NOMO-1 (cell line): ENCODE results near the gene MB21D2.
A peak's percentile ranks its signal among the peaks of the same experiment; 100 is the strongest.
"Not testable (repeated sequence)": the region's sequence is repeated elsewhere in the genome, so short reads cannot be mapped to it uniquely, and the experiment has no call there.

Experiments
- DNase-seq, 2 experiments: peaks; one replicate each; lab custom pipeline; 2025; ENCODE audit not compliant: unreplicated experiment in 2 of 2; lab: John Stamatoyannopoulos, UW

Gene MB21D2, protein sequence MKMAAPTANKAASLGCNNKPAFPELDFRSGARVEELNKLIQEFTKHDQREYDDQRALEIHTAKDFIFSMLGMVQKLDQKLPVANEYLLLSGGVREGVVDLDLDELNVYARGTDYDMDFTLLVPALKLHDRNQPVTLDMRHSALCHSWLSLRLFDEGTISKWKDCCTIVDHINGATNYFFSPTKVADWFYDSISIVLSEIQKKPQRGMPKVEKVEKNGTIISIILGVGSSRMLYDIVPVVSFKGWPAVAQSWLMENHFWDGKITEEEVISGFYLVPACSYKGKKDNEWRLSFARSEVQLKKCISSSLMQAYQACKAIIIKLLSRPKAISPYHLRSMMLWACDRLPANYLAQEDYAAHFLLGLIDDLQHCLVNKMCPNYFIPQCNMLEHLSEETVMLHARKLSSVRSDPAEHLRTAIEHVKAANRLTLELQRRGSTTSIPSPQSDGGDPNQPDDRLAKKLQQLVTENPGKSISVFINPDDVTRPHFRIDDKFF

GRCh38 chr3:192917404-192918274, at the start of gene MB21D2:
Gene MB21D2, minus strand, starts transcription at chr3:192917856. Its CDS starts 16 bp downstream, at chr3:192917840.
- DNase-seq, result peak; percentile 46 to 77

DNA sequence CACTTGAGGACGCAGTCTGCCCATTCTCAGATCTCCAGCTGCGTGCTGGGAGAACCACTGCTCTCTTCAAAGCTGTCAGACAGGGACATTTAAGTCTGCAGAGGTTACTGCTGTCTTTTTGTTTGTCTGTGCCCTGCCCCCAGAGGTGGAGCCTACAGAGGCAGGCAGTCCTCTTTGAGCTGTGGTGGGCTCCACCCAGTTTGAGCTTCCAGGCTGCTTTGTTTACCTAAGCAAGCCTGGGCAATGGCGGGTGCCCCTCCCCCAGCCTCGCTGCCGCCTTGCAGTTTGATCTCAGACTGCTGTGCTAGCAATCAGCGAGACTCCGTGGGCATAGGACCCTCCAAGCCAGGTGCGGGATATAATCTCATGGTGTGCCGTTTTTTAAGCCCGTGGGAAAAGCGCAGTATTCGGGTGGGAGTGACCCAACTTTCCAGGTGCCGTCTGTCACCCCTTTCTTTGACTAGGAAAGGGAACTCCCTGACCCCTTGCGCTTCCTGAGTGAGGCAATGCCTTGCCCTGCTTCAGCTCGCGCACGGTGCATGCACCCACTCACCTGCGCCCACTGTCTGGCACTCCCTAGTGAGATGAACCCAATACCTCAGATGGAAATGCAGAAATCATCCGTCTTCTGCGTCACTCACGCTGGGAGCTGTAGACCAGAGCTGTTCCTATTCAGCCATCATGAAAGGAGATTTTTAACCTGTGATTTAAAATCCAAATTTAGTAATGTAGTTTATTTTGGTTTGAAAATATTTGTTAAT, 47.5 kb upstream of the MB21D2 start:
- not testable (repeated sequence) for DNase-seq

DNA sequence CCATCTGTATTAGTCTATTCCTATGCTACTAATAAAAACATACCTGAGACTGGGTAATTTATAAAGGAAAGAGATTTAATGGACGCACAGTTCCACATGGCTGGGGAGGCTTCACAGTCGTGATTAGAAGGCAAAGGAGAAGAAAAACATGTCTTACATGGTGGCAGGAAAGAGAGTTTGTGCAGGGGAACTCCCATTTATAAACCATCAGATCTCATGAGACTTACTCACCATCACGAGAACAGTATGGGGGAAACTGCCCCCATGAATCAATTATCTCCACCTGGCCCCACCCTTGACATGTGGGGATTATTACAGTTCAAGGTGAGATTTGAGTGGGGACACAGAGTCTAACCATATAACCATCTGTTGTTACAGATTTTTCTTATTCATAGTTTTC, 42.1 kb upstream of the MB21D2 start:
- DNase-seq, result no peak

DNA sequence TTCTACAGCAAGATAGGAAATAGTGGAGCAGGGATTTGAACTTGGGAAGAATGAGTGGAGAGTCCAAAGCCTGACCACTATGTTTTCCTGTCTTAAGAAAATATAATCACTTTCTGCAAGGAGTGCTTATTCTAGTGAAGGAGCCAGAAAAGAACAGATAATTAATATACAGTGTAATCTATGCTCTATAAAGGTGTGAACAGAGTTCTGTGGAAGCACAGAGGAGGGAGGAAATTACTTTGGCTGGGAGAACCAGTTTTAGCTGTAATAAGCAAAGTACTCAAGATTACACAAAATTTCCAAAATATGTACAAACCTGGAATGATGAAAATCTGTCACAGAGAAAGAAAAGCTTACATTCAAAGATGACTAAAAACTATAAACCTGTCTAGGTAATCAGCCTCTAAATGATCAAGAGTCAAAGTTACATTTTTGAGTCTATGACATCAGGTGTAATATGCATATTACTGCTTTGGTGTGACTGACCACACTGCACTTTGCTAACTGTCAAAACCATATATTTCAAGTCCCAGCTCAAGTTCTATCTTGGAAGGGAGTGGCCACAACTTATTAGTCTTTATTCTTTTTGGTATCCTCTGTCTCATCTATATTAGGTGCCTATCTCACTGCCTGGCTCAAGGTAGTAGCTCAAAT, 40.7 kb upstream of the MB21D2 start:
- no peak for DNase-seq

DNA sequence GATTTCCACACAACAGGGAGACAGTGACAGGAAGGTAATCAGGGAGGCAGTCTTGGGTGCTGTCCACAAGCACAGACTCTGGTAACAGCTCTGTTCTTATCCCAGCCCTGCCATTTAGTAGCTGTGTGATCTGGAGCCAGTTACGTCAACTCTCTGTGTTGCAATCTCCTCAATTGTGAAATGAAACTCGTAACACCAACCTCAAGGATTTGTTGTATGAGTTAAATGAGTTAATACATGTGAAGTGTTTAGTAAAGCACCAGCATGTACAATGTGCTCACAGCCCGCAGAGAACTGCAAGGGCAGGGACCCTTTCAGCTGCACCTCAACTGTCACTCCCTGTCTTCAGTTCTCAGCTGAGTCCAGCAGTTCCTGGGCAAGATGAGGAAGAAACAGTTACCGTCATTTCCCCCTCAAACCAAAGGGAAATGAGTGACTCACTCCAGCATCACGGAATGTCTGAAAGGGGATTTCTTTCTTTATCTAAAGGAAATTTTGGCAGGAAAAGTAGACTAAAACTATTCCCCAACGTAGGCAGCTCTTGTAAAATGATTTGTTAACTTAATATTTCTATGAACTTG, 39.9 kb upstream of the MB21D2 start:
- DNase-seq, result peak; percentile 85 to 97

- no peak for DNase-seq
Observed at GRCh38 chr3:192953926-192954325, 36.3 kb upstream of the MB21D2 start.

DNA sequence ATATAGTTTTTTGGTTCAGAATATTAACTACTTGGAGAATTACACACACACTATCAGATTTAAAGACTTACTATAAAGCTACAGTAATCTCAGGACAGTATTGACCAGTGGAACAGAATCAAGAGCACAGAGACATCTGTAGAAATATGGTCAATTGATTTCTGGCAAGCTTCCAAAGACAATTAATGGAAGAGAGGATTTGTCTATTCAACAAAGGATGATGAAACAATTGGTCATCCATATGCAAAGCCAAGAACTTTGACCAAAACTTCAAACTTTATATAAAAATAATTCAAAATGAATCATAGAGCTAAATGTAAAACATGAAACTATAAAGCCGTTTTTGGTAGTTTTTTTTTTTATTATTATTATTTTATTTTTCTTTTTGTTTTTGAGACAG, 29.8 kb upstream of the MB21D2 start:
- no peak for DNase-seq

GRCh38 chr3:192943393-192943792, 25.7 kb upstream of the MB21D2 start:
- no peak for DNase-seq

DNA sequence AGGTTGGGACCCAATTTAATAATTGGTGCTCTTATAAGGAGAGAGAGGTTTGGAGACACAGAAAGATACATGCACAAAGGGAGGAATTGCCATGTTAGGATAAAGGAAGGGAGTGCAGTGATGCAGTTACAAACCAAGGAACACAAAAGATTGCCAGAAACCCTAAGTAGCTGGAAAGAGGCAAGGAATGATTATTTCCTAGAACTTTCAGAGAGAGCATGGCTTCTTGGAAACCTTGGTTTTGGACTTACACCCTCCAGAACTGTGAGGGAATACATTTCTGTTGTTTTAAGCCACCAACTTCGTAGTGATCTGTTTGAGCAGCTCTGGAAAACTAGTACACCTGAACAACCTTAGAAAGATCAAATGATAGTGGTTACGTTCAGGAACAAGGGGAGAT, 25.0 kb upstream of the MB21D2 start:
- no peak for DNase-seq

DNA sequence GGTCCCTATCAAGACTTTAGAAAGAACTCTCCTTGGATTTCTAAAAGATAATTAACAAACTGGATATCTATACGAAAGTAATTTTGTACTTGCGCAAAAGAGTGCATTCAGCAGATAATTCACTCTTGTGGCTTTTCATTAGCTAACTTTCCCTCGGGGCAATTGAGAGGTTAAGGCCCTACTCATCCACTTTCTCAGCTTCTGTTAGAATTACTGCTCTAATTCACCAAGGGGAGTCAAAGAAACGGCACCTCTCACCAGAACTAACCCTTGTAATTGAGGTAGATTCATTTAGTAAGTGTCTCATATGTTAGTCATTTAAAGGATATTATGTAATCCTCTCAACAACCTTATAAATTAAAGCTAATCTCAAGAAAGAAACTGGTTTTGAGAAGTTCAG, 22.5 kb upstream of the MB21D2 start:
- DNase-seq, result peak in 1 of 2 experiments; percentile 41

GRCh38 chr3:192935441-192935840, 17.8 kb upstream of the MB21D2 start:
- no peak for DNase-seq

DNA sequence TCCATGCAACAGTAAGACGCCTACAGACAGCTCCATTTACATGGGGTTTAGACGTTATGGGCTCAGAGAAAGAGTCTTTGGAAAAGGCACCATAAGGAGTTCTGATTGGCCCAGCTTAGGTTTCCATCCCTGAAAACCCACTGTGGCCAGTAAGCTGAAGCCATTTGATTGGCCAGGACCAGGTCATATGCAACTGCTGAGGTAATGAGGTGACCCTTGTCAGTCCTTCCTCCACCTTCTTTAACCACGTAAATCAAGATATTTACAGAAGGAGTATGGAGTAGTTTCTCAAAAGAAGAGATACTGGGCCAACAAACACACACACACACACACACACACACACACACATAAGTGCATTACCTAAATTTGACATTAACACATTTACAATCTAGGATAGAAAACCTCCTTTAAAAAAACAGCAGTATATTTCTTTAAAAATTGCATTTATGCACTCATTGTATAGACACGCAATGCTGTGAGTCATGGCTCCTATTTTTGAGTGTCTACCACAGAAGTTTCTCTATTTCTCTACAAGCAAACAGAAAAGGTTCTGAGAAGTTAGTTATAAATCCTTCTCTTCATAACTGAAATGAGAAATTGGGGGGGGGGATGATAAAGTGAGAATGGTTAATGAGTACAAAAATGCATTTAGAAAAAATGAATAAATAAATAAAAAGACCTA, 16.3 kb upstream of the MB21D2 start:
- DNase-seq, result peak in 1 of 2 experiments; percentile 47

- DNase-seq, result no peak
Observed at GRCh38 chr3:192933259-192933658, 15.6 kb upstream of the MB21D2 start.

- no peak for DNase-seq
Observed at GRCh38 chr3:192931825-192932224, 14.2 kb upstream of the MB21D2 start.

DNA sequence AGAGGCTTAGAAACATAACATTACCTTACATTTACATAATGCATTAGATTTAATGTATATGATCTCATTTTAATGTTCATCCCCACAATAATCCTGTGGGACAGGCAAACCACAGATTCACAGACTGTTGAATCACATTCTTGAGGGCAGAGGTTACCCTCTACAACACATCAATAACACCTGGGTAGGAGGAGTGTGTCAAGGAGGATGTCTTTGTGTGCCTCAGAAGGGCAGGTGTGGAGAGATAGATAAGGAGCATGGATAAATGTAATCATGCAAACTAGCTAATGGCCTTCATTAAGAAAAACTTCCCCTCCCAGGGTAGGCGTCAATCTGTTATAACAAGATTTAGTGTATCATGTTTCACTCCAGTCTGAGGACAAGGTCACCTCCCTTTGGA, 12.9 kb upstream of the MB21D2 start:
- DNase-seq, result no peak

DNA sequence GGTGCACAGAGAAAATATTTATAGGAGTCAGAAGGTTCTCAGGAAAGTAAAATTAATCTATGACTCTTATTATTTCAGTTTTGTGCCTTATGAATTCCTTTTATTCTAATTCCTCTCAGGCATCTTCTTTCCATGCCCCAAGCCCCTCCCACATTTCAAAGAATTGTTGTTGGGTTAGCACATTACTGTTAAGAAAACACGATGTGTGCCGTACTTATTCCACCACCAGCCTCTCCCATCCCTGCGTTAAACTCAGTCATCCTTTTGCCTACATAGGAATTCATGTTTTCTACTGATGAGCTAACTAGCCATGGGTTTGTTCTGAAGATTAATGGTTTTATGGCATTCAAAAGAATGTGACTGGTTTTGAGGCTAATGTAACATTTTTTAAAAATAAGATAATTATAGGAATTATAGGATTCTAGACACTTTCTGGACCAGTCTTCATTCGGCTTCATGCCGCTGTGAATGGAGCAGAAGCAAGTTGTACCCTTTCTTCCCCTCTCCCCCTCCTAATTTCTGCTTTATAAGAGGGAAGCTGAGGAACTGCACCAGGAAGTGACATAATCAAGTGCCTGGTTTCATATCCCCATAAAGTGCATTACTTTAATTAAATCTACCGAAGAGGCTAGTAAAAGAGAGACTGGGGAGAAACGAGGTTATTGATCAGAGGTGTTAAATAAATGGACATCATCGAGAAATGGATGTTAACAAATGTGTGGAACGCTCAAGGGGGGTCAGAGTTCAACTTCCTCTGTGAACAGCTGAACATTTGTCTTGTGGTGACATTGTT, 12.3 kb upstream of the MB21D2 start:
- DNase-seq, result peak; percentile 86 to 96

DNA sequence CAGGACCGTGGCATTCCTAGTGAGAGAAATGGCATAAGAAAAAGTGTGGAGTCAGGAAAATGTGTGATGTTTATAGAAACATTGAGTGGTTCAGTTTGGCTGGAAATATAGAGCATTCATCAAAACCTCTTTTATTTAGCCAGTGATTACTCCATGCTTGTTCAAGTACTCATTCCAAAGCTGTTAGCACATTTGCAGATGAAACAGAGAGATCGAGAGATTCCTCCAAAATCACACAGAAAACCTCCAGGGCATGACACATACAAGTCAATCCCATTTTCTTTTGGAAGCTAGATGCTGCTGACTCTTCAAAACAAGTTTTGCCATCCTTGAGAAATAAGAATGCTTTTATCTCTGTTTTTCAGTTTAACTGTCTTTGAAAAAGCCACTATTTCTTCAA, 11.5 kb upstream of the MB21D2 start:
- no peak for DNase-seq

- no peak for DNase-seq
Observed at GRCh38 chr3:192928720-192929119, 11.1 kb upstream of the MB21D2 start.

DNA sequence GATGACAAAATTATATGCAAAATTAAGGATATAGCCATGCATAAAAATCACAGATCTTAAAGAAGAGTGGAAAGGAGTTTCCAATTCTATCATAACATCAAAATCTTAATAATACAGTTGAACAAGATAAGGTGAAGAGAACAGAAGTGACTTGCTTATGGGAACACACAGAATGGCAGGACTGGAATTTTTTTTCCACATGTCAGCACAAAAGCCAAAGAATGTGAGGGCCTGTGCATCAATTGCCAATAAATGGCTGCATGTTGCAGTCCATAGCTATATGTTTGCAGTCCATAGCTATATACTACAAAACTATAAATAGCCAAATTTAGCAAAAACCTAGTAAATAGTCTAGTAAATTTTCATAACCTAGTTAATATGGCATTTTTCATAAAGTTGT, 10.4 kb upstream of the MB21D2 start:
- DNase-seq, result no peak
